ENCODE results near the gene BRINP3.

BRINP3 gene

DNA sequence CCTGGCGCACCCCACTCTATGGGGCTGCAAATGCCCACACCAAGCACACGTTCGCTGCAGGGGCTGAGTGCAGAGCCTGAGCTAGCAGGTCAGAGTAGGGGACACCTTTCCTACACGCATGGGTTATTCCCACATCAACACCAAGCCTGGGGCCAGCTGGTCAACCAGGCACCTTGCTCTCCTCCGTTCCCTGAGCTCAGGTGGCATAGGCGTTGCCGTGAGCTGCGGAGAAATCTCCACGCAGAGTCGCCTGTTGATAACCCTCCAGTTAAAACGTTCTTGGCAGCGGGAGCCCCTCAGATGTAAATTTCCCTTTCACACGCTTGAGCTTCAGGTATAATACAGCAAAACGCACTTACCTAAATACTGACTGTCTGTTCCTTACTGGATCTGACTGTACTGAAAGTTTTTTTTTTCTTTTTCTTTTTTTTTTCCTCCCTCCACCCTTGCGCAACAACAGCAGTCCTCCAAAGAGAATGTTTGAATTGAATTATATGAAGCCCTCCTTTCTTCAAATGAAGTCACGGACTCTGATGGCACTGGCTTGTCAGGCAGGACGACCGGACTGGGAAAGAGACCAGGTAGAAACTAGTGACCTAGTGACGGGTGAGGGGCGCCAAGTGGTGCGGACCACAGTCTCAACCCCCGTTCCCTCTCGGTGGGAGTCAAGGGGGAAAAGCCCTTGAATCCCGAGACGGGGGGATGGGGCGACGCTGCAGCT lies 2.1 kb downstream of the BRINP3 start:
- Mint-ChIP-seq H3K4me3 (no peak overlapping the region), H3K4me1 (ENCODE audit: low read depth in 2 of 2) (no peaks in the 10 kb centered on the region), H3K27ac (no peak overlapping the region), H3K27me3 (no peaks in the 10 kb centered on the region), H3K9me3 (peaks cover 0 to 3% of the 10 kb centered on the region in 2 donors), H3K36me3 (ENCODE audit: insufficient read depth) (no peaks in the 10 kb centered on the region)
- ATAC-seq (replicated peaks) (no peak), DNase-seq (no peak)

DNA sequence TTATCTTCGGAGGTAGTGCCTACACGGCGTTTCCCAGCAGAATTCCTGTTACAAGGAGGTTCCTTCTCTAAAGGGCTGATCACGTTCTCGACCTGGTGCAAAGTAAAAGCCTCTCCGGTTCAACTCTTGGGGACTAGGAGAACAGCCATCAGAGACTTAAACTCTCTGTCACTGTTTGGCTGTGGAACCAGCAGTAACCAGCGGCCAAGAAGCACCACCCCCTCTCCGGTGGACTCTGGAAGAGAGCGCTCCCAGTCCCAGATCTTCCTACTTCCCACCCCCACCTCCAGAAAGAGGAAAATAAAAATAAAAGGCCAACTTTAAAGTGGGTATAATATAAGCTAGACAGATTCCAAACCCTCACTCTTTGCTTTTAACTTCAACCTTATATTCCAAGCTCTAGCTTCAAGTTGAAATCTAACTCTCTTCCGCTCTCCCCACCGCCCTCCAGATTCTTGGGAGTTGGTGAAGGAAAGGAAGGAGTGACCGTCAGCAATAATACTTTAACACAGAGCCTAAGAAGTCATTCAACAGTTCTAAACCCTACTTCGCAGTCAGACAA lies 2.9 kb downstream of the BRINP3 start:
- no peak overlapping the region for H3K4me3 Mint-ChIP-seq
- H3K9me3 Mint-ChIP-seq = peaks cover 0 to 3% of the 10 kb centered on the region in 2 donors
- no peak overlapping the region for H3K27ac Mint-ChIP-seq
- DNase-seq (no peak), ATAC-seq (replicated peaks) (no peak)
- no peaks in the 10 kb centered on the region for H3K27me3 Mint-ChIP-seq
- no peaks in the 10 kb centered on the region for H3K4me1 Mint-ChIP-seq (ENCODE audit: low read depth in 2 of 2)
- H3K36me3 Mint-ChIP-seq (ENCODE audit: insufficient read depth) = no peaks in the 10 kb centered on the region

DNA sequence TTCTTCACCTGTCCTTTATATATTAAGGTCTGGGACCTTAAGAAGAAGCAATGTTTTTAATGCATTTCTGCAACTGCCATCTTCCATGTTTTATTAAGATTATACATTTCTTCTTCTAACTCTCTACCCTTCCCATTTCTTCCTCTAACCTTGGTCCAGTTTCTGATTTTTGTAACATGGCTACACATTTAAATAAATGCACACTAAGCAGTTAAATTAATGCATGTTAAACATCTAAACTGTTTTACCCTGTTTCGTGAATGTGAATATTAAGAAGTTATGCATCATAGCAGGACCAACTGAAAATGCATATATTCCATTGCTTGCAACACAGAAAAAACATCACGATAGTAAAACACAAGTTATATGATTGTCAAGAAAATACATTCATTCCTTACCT lies 3.7 kb downstream of the BRINP3 start:
- ATAC-seq (replicated peaks) = no peak
- Mint-ChIP-seq H3K27me3 (no peaks in the 10 kb centered on the region), H3K4me1 (ENCODE audit: low read depth in 2 of 2) (no peaks in the 10 kb centered on the region), H3K4me3 (no peak overlapping the region), H3K36me3 (ENCODE audit: insufficient read depth) (no peaks in the 10 kb centered on the region), H3K27ac (no peak overlapping the region), H3K9me3 (peaks cover 0 to under 1% of the 10 kb centered on the region in 2 donors)
- no peak for DNase-seq

- Mint-ChIP-seq H3K4me3 (no peak overlapping the region), H3K27me3 (no peaks in the 10 kb centered on the region), H3K9me3 (no peaks in the 10 kb centered on the region), H3K27ac (no peak overlapping the region), H3K36me3 (ENCODE audit: insufficient read depth) (no peaks in the 10 kb centered on the region), H3K4me1 (ENCODE audit: low read depth in 2 of 2) (no peaks in the 10 kb centered on the region)
- DNase-seq = no peak
- ATAC-seq (replicated peaks) = no peak
Measured at GRCh38 chr1:190472494-190472893, 5.2 kb downstream of the BRINP3 start.

DNA sequence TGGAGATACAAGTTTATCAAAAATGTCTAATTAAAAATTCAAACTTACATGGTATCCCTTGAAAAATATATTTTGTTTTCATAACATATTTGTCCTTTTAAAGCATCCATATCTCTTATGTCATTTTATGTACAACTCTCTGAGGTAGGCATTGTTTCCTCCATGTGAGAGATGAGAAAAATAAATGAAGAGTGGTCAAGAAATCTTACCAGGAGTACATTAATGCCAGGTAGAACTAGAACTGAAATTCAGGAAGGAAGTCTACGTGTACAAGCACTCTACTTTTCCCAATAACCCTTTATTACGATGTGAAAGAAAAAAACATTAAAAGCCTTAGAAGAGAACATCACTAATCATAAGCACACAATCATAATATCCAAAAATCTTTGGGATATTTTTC lies 5.6 kb downstream of the BRINP3 start:
- Mint-ChIP-seq H3K9me3 (no peaks in the 10 kb centered on the region), H3K27ac (no peak overlapping the region), H3K36me3 (ENCODE audit: insufficient read depth) (no peaks in the 10 kb centered on the region), H3K27me3 (no peaks in the 10 kb centered on the region), H3K4me3 (no peak overlapping the region), H3K4me1 (ENCODE audit: low read depth in 2 of 2) (no peaks in the 10 kb centered on the region)
- DNase-seq (no peak), ATAC-seq (replicated peaks) (no peak)

GRCh38 chr1:190464690-190465089 lies 13.0 kb downstream of the BRINP3 start:
- Mint-ChIP-seq H3K9me3 (peaks cover 0 to 3% of the 10 kb centered on the region in 2 donors), H3K27ac (no peak overlapping the region), H3K27me3 (no peaks in the 10 kb centered on the region), H3K36me3 (ENCODE audit: insufficient read depth) (no peaks in the 10 kb centered on the region), H3K4me1 (ENCODE audit: low read depth in 2 of 2) (no peaks in the 10 kb centered on the region), H3K4me3 (no peak overlapping the region)
- ATAC-seq (replicated peaks) = no peak
- no peak for DNase-seq

DNA sequence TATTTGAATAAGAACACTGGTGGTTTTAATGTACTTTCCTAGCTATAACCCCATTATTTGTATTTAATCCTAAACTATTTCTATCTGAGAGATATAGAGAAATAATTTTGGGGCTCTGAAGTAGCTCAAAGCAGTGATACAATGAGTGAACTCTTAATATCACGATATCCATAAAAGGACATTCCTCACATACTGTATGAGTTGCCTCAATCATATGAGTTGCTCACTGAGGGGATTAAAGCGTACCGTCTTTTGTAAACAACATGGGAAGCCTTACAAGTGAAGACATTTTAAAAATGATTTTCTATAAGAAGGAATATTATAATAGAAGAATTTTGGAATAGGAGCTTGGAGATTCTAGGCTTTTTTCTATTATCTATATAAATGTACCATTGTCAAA lies 21.5 kb downstream of the BRINP3 start:
- H3K27ac Mint-ChIP-seq = no peak overlapping the region
- ATAC-seq (replicated peaks) (no peak), DNase-seq (no peak)
- no peaks in the 10 kb centered on the region for H3K4me1 Mint-ChIP-seq (ENCODE audit: low read depth in 2 of 2)
- no peaks in the 10 kb centered on the region for H3K27me3 Mint-ChIP-seq
- H3K9me3 Mint-ChIP-seq = peaks cover 0 to 2% of the 10 kb centered on the region in 2 donors
- no peak overlapping the region for H3K4me3 Mint-ChIP-seq
- H3K36me3 Mint-ChIP-seq (ENCODE audit: insufficient read depth) = no peaks in the 10 kb centered on the region

GRCh38 chr1:190455631-190456030 lies 22.0 kb downstream of the BRINP3 start:
- H3K9me3 Mint-ChIP-seq = peaks cover 0 to 2% of the 10 kb centered on the region in 2 donors
- H3K4me3 Mint-ChIP-seq = no peak overlapping the region
- no peak for DNase-seq
- H3K4me1 Mint-ChIP-seq (ENCODE audit: low read depth in 2 of 2) = no peaks in the 10 kb centered on the region
- H3K27me3 Mint-ChIP-seq = no peaks in the 10 kb centered on the region
- no peak overlapping the region for H3K27ac Mint-ChIP-seq
- ATAC-seq (replicated peaks) = no peak
- no peaks in the 10 kb centered on the region for H3K36me3 Mint-ChIP-seq (ENCODE audit: insufficient read depth)

DNA sequence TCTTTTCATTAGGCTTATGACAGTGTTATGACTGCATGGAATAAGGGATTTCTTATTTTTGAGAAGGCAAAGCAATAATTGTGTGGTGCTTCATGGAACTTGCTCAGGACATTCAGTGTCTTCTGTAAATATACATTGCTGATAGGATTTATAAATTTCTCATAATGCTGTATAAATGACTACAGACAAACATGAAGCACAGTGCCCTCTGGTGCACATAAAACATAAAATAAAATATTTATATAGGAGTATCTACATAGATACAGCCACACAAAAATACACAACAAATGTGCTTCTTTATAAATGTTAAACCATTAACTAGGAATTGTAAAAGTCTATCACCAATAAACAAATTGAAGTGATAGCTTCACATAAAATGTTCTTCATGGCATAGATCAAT lies 24.1 kb downstream of the BRINP3 start:
- Mint-ChIP-seq H3K27me3 (no peaks in the 10 kb centered on the region), H3K4me1 (ENCODE audit: low read depth in 2 of 2) (no peaks in the 10 kb centered on the region), H3K9me3 (peaks cover 0 to 2% of the 10 kb centered on the region in 2 donors), H3K36me3 (ENCODE audit: insufficient read depth) (no peaks in the 10 kb centered on the region), H3K4me3 (no peak overlapping the region), H3K27ac (no peak overlapping the region)
- DNase-seq = no peak
- ATAC-seq (replicated peaks) = no peak

DNA sequence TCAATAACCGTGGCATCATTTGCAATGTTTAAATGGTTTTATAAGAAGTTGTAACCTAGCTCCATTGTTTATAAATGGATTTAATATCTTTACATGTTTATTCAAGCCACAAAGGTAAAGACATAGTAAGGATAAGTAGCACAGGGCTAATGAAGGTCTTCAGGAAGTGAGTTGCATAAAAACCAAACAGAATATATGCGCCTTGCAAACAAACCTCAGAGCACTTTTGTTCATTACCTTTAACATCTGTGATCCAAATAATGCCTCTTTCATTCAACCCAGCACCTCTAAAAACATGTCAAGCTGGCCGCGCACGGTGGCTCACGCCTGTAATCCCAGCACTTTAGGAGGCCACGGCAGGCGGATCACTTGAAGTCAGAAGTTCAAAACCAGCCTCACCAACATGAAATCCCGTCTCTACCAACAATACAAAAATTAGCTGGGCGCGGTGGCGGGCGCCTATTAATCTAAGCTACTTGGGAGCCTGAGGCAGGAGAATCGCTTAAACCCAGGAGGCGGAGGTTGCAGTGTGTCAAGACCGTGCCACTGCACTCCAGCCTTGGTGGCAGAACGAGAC lies 25.3 kb downstream of the BRINP3 start:
- Mint-ChIP-seq H3K4me3 (no peak overlapping the region), H3K27me3 (no peaks in the 10 kb centered on the region), H3K36me3 (ENCODE audit: insufficient read depth) (no peaks in the 10 kb centered on the region), H3K27ac (no peak overlapping the region), H3K4me1 (ENCODE audit: low read depth in 2 of 2) (no peaks in the 10 kb centered on the region), H3K9me3 (peaks cover 0 to 2% of the 10 kb centered on the region in 2 donors)
- no peak for ATAC-seq (replicated peaks)
- DNase-seq = no peak

- H3K4me1 Mint-ChIP-seq (ENCODE audit: low read depth in 2 of 2) = no peaks in the 10 kb centered on the region
- no peaks in the 10 kb centered on the region for H3K36me3 Mint-ChIP-seq (ENCODE audit: insufficient read depth)
- no peaks in the 10 kb centered on the region for H3K27me3 Mint-ChIP-seq
- no peak for ATAC-seq (replicated peaks)
- no peak overlapping the region for H3K27ac Mint-ChIP-seq
- H3K9me3 Mint-ChIP-seq = peaks cover 0 to 3% of the 10 kb centered on the region in 2 donors
- H3K4me3 Mint-ChIP-seq = no peak overlapping the region
- DNase-seq = no peak
Measured at GRCh38 chr1:190444464-190444863, 33.2 kb downstream of the BRINP3 start.

DNA sequence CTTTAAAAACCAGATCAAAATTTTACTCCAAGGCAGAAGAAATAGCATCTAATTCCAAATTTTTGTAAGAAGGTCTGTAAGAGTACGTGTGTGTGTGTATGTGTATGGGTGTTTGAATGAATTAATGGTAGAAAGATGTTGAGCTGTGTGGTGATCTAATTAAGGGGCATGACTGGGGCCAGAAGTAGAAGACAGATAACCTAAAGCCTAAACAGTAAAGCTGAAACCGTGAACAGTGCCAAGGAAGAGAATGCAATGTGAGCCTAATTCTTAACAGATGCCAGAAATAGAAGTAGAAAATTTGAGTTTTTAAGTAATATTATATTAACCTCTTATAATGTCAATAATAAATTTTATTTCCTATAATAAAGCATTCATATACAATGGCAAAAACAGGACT lies 38.2 kb downstream of the BRINP3 start:
- H3K9me3 Mint-ChIP-seq = peaks cover 0 to 7% of the 10 kb centered on the region in 2 donors
- ATAC-seq (replicated peaks) = no peak
- H3K36me3 Mint-ChIP-seq (ENCODE audit: insufficient read depth) = no peaks in the 10 kb centered on the region
- H3K4me3 Mint-ChIP-seq = no peak overlapping the region
- no peak overlapping the region for H3K27ac Mint-ChIP-seq
- no peak for DNase-seq
- H3K4me1 Mint-ChIP-seq (ENCODE audit: low read depth in 2 of 2) = no peaks in the 10 kb centered on the region
- no peaks in the 10 kb centered on the region for H3K27me3 Mint-ChIP-seq

- peaks cover 0 to 8% of the 10 kb centered on the region in 2 donors for H3K9me3 Mint-ChIP-seq
- no peak overlapping the region for H3K27ac Mint-ChIP-seq
- H3K27me3 Mint-ChIP-seq = no peaks in the 10 kb centered on the region
- no peak for DNase-seq
- no peaks in the 10 kb centered on the region for H3K4me1 Mint-ChIP-seq (ENCODE audit: low read depth in 2 of 2)
- H3K36me3 Mint-ChIP-seq (ENCODE audit: insufficient read depth) = no peaks in the 10 kb centered on the region
- no peak overlapping the region for H3K4me3 Mint-ChIP-seq
- no peak for ATAC-seq (replicated peaks)
Measured at GRCh38 chr1:190436615-190437014, 41.0 kb downstream of the BRINP3 start.

DNA sequence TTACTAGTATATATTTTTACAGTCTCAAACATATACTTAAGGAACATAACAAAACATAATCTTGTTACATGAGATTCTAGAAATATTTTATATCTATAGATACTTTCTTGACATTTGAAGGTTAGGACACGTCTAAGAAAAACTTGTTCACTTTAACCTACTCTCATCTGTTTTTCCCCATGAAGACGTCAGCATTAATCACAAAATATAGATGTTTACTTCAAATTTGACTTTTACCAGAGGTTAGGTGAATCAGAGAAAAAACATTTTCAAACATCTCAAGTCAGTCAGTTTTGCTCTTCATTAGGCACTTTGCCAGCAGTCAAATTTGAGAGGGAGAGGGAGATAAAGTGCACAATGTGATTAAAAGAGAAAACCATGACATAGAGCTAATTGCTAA lies 47.7 kb downstream of the BRINP3 start:
- DNase-seq (no peak), ATAC-seq (replicated peaks) (no peak)
- Mint-ChIP-seq H3K27me3 (no peaks in the 10 kb centered on the region), H3K36me3 (ENCODE audit: insufficient read depth) (no peaks in the 10 kb centered on the region), H3K4me1 (ENCODE audit: low read depth in 2 of 2) (no peaks in the 10 kb centered on the region), H3K4me3 (no peak overlapping the region), H3K27ac (no peak overlapping the region), H3K9me3 (peaks cover 0 to 9% of the 10 kb centered on the region in 2 donors)
